ENCODE data around the gene UBALD1.

- TF ChIP-seq TAF1 (IDR thresholded peaks at IDR 0.05; ENCODE audit: low read depth, low read length), result no peak
- TF ChIP-seq POLR2AphosphoS5 (IDR thresholded peaks at IDR 0.05; ENCODE audit: low read depth, low read length), result no peak
- no peak for TF ChIP-seq POLR2A (IDR thresholded peaks at IDR 0.05; ENCODE audit: low read depth, low read length)
- no peak for TF ChIP-seq SPI1 (IDR thresholded peaks at IDR 0.05; ENCODE audit: low read depth, low read length)
- no peak for TF ChIP-seq POU2F2 (IDR thresholded peaks at IDR 0.05; ENCODE audit: low read depth, low read length)
Observed at GRCh38 chr16:4623593-4623992, 8.9 kb upstream of the UBALD1 start.

Data from GM12891 (cell line).